ENCODE measurements around the gene PGM5.

GRCh38 chr9:68513981-68514380 is 157.6 kb downstream of the PGM5 start:
- TF ChIP-seq EZH2 (IDR thresholded peaks at IDR 0.05; ENCODE audit: low read depth, unreplicated experiment) (no peak), CREB1 (CRISPR knock-in tag; IDR thresholded peaks at IDR 0.05; ENCODE audit: low read depth) (no peak), REST (IDR thresholded peaks at IDR 0.05; ENCODE audit: unreplicated experiment) (no peak), POLR2AphosphoS5 (IDR thresholded peaks at IDR 0.05; ENCODE audit: low read depth) (no peak), CTCF (conservative IDR thresholded peaks at IDR 0.05; ENCODE audit: low read depth in 2 of 2) (no peak), EZH2phosphoT487 (IDR thresholded peaks at IDR 0.05; ENCODE audit: unreplicated experiment) (no peak), JUNB (IDR thresholded peaks at IDR 0.05; ENCODE audit: unreplicated experiment) (no peak), ETS1 (IDR thresholded peaks at IDR 0.05) (no peak), ZNF114 (CRISPR knock-in tag; IDR thresholded peaks at IDR 0.05) (no peak), ZNF462 (CRISPR knock-in tag; IDR thresholded peaks at IDR 0.05) (no peak)

Measured in GM23338 (cell line).